ENCODE data around the gene FARSB.

FARSB gene

GRCh38 chr2:222663479-222663878 lies 7.6 kb upstream of the FARSB start:
- no peak for DNase-seq

GRCh38 chr2:222656526-222657446 lies 894 bp upstream of the FARSB start:
- peak in 1 of 3 experiments; percentile 48 for DNase-seq

GRCh38 chr2:222653280-222653679 lies 2.6 kb downstream of the FARSB start:
- DNase-seq, result no peak

- DNase-seq, result peak in 1 of 3 experiments; percentile 55
Measured at GRCh38 chr2:222652491-222653255, 3.2 kb downstream of the FARSB start.

GRCh38 chr2:222651718-222652418 lies 4.0 kb downstream of the FARSB start:
- DNase-seq, result no peak

GRCh38 chr2:222649801-222650200 lies 6.1 kb downstream of the FARSB start:
- no peak for DNase-seq

GRCh38 chr2:222646008-222646407 lies 9.9 kb downstream of the FARSB start:
- DNase-seq, result no peak

- no peak for DNase-seq
Measured at GRCh38 chr2:222643134-222643533, 12.8 kb downstream of the FARSB start.

- DNase-seq, result no peak
Measured at GRCh38 chr2:222641336-222641735, 14.6 kb downstream of the FARSB start.

- DNase-seq, result no peak
Measured at GRCh38 chr2:222637067-222637466, 18.8 kb downstream of the FARSB start.

- no peak for DNase-seq
Measured at GRCh38 chr2:222635295-222635694, 20.6 kb downstream of the FARSB start.

- no peak for DNase-seq
Measured at GRCh38 chr2:222627764-222628163, 28.1 kb downstream of the FARSB start.

GRCh38 chr2:222623756-222624309 lies 32.1 kb downstream of the FARSB start:
- DNase-seq, result no peak

GRCh38 chr2:222622910-222623309 lies 33.0 kb downstream of the FARSB start:
- no peak for DNase-seq

- peak in 1 of 3 experiments; percentile 29 for DNase-seq
Measured at GRCh38 chr2:222621893-222622292, 34.0 kb downstream of the FARSB start.

GRCh38 chr2:222615320-222615719 lies 40.6 kb downstream of the FARSB start:
- no peak for DNase-seq

- peak; percentile 5 to 78 (median 15) for DNase-seq
Measured at GRCh38 chr2:222613715-222614331, 42.1 kb downstream of the FARSB start.

GRCh38 chr2:222611684-222612083 lies 44.2 kb downstream of the FARSB start:
- DNase-seq, result no peak

GRCh38 chr2:222610746-222611145 lies 45.1 kb downstream of the FARSB start:
- peak in 1 of 3 experiments; percentile 9 for DNase-seq

GRCh38 chr2:222609381-222609780 lies 46.5 kb downstream of the FARSB start:
- DNase-seq, result no peak

- no peak for DNase-seq
Measured at GRCh38 chr2:222608081-222608480, 47.8 kb downstream of the FARSB start.

GRCh38 chr2:222606306-222606705 lies 49.6 kb downstream of the FARSB start:
- no peak for DNase-seq
